NCI-H446 (cell line): Measurements from ENCODE around the gene WIPI1.
"Not testable (repeated sequence)": the region's sequence is repeated elsewhere in the genome, so short reads cannot be mapped to it uniquely, and the experiment has no call there.

ENCODE experiments used
- DNase-seq, 2 experiments: peaks; one replicate each; lab custom pipeline; 2025; lab: John Stamatoyannopoulos, UW

Gene WIPI1

GRCh38 chr17:68437979-68438822, 19.1 kb downstream of the WIPI1 start:
- DNase-seq, result no peak

- DNase-seq, result peak; percentile 21 to 84
Measured at GRCh38 chr17:68435876-68436842, 21.1 kb downstream of the WIPI1 start.

GRCh38 chr17:68435361-68435760, 21.9 kb downstream of the WIPI1 start:
- no peak for DNase-seq

- no peak for DNase-seq
Measured at GRCh38 chr17:68433911-68434508, 23.3 kb downstream of the WIPI1 start.

- no peak for DNase-seq
Measured at GRCh38 chr17:68433211-68433610, 24.1 kb downstream of the WIPI1 start.

GRCh38 chr17:68432086-68432864, 25.0 kb downstream of the WIPI1 start:
- no peak for DNase-seq

- DNase-seq, result peak in 1 of 2 experiments; percentile 33
Measured at GRCh38 chr17:68431661-68432071, 25.6 kb downstream of the WIPI1 start.

- no peak for DNase-seq
Measured at GRCh38 chr17:68431045-68431608, 26.2 kb downstream of the WIPI1 start.

GRCh38 chr17:68429881-68430280, 27.4 kb downstream of the WIPI1 start:
- no peak for DNase-seq

GRCh38 chr17:68428498-68429172, 28.7 kb downstream of the WIPI1 start:
- no peak for DNase-seq

- no peak for DNase-seq
Measured at GRCh38 chr17:68427575-68427974, 29.7 kb downstream of the WIPI1 start.

- no peak for DNase-seq
Measured at GRCh38 chr17:68425979-68426378, 31.3 kb downstream of the WIPI1 start.

- DNase-seq, result no peak
Measured at GRCh38 chr17:68424861-68425260, 32.4 kb downstream of the WIPI1 start.

- DNase-seq, result no peak
Measured at GRCh38 chr17:68424203-68424602, 33.1 kb downstream of the WIPI1 start.

GRCh38 chr17:68423251-68423650, 34.0 kb downstream of the WIPI1 start:
- DNase-seq, result no peak

- DNase-seq, result no peak
Measured at GRCh38 chr17:68422821-68423220, 34.5 kb downstream of the WIPI1 start.

GRCh38 chr17:68421486-68421885, 35.8 kb downstream of the WIPI1 start:
- no peak for DNase-seq

GRCh38 chr17:68420065-68420464, 37.2 kb downstream of the WIPI1 start:
- no peak for DNase-seq

GRCh38 chr17:68418876-68419275, 38.4 kb downstream of the WIPI1 start:
- DNase-seq, result no peak

GRCh38 chr17:68417317-68417716, 40.0 kb downstream of the WIPI1 start:
- DNase-seq, result no peak

- not testable (repeated sequence) for DNase-seq
Measured at GRCh38 chr17:68414901-68415300, 42.4 kb downstream of the WIPI1 start.
